ENCODE data around the gene LRMDA.

LRMDA gene

GRCh38 chr10:75401569-75402485 is 29.6 kb upstream of the LRMDA start, which contains the start of gene ZNF503:
TSS of gene ZNF503 (minus strand) at chr10:75401764. CDS start at chr10:75401419, 345 bp downstream.
- no peak for DNase-seq (ENCODE audit: low read depth in 3 of 3)

- DNase-seq (ENCODE audit: low read depth in 3 of 3): no peak
Measured at GRCh38 chr10:75402486-75403143, 28.8 kb upstream of the LRMDA start.

- no peak for DNase-seq (ENCODE audit: low read depth in 3 of 3)
Measured at GRCh38 chr10:75403144-75403938, 28.1 kb upstream of the LRMDA start.

- DNase-seq (ENCODE audit: low read depth in 3 of 3): no peak
Measured at GRCh38 chr10:75403939-75404814, 27.2 kb upstream of the LRMDA start.

GRCh38 chr10:75404815-75405597 is 26.4 kb upstream of the LRMDA start:
- DNase-seq (ENCODE audit: low read depth in 3 of 3): no peak

GRCh38 chr10:75405598-75406461 is 25.6 kb upstream of the LRMDA start:
- DNase-seq (ENCODE audit: low read depth in 3 of 3): no peak

- no peak for DNase-seq (ENCODE audit: low read depth in 3 of 3)
Measured at GRCh38 chr10:75406462-75407223, 24.8 kb upstream of the LRMDA start.

- DNase-seq (ENCODE audit: low read depth in 3 of 3): no peak
Measured at GRCh38 chr10:75407224-75407712, 24.2 kb upstream of the LRMDA start.

GRCh38 chr10:75407713-75408508 is 23.5 kb upstream of the LRMDA start:
- DNase-seq (ENCODE audit: low read depth in 3 of 3): no peak

- no peak for DNase-seq (ENCODE audit: low read depth in 3 of 3)
Measured at GRCh38 chr10:75408509-75408875, 22.9 kb upstream of the LRMDA start.

GRCh38 chr10:75408911-75409885 is 22.2 kb upstream of the LRMDA start:
- DNase-seq (ENCODE audit: low read depth in 3 of 3): no peak

- no peak for DNase-seq (ENCODE audit: low read depth in 3 of 3)
Measured at GRCh38 chr10:75410132-75411005, 21.1 kb upstream of the LRMDA start.

GRCh38 chr10:75414527-75414926 is 16.9 kb upstream of the LRMDA start:
- DNase-seq (ENCODE audit: low read depth in 3 of 3): no peak

- no peak for DNase-seq (ENCODE audit: low read depth in 3 of 3)
Measured at GRCh38 chr10:75417522-75417927, 13.9 kb upstream of the LRMDA start.

- no peak for DNase-seq (ENCODE audit: low read depth in 3 of 3)
Measured at GRCh38 chr10:75418293-75418692, 13.1 kb upstream of the LRMDA start.
